SK-N-SH (cell line): ENCODE data around the gene TXNDC2. TPM values are rescaled to one million over a fixed set of nuclear protein-coding genes. Genes with fewer than 3 reads are reported as not detected.
"Not testable (repeated sequence)": the region's sequence is repeated elsewhere in the genome, so short reads cannot be mapped to it uniquely, and the experiment has no call there.

Source experiments
- CTCF ChIA-PET: fragments of 300-600, 350-600 bp; formaldehyde crosslinking; extraction: SDS; loops from one replicate; lab custom pipeline; 2021; lab: Yijun Ruan, JAX
- POLR2A ChIA-PET: fragments of 350-600 bp; sonication (Branson Sonifier 250); formaldehyde crosslinking; extraction: SDS; loops from one replicate; lab custom pipeline; 2020; ENCODE audit warnings: antibody characterized with exemption, inconsistent platforms; lab: Yijun Ruan, JAX
- DNase-seq: peaks from one replicate; pipeline ENCODE4 v3.0.0; 2012
- H2AFZ ChIP-seq: fragments of 200-600 bp; sonication (generic); 2 replicates; pipeline ENCODE4 v1.8.1; 2016; ENCODE audit warnings: antibody characterized with exemption, mild to moderate bottlenecking, low read depth
- H3F3A ChIP-seq: fragments of 200-600 bp; sonication (generic); replicated peaks from 2 replicates; pipeline ENCODE3; 2016; ENCODE audit warnings: antibody characterized with exemption, mild to moderate bottlenecking; ENCODE audit not compliant: insufficient read depth
- H3K27ac ChIP-seq, 2 experiments: fragments of 200-500 bp in 1 of 2; fragments of 200-600 bp in 1 of 2; sonication (Bioruptor generic) in 1 of 2; sonication (generic), shearing (Covaris generic) in 1 of 2; 2 replicates each; pipeline versions ENCODE4 v1.5.1 to v1.6.1; 2014 to 2016; ENCODE audit warnings: low read depth in 2 of 2, inconsistent platforms in 1 of 2, low read length in 1 of 2, mild to moderate bottlenecking in 1 of 2, mixed read lengths in 1 of 2
- H3K27me3 ChIP-seq: fragments of 200-600 bp; sonication (generic), shearing (Covaris generic); 2 replicates; pipeline ENCODE4 v1.6.1; 2016; ENCODE audit warnings: mixed run types; ENCODE audit not compliant: insufficient read depth
- H3K36me3 ChIP-seq, 2 experiments: fragments of 200-500 bp in 1 of 2; fragments of 200-600 bp in 1 of 2; sonication (Bioruptor generic) in 1 of 2; sonication (generic) in 1 of 2; replicated peaks in 1 of 2; 2 replicates each; pipeline versions ENCODE3 to v1.5.1; 2014 to 2016; ENCODE audit warnings: low read length in 1 of 2, mild to moderate bottlenecking in 1 of 2; ENCODE audit not compliant: insufficient read depth in 2 of 2, control insufficient read depth in 1 of 2
- H3K4me1 ChIP-seq, 2 experiments: fragments of 200-500 bp in 1 of 2; fragments of 200-600 bp in 1 of 2; sonication (Bioruptor generic) in 1 of 2; sonication (generic), shearing (Covaris generic) in 1 of 2; 2 replicates each; pipeline versions ENCODE4 v1.5.1 to v1.6.1; 2014 to 2016; ENCODE audit warnings: low read depth in 1 of 2, low read length in 1 of 2, mixed run types in 1 of 2; ENCODE audit not compliant: insufficient read depth in 2 of 2, control insufficient read depth in 1 of 2
- H3K4me2 ChIP-seq: fragments of 200-600 bp; sonication (generic), shearing (Covaris generic); 2 replicates; pipeline ENCODE4 v1.6.1; 2017; ENCODE audit warnings: mixed run types
- H3K4me3 ChIP-seq, 2 experiments: fragments of 200-500 bp in 1 of 2; fragments of 200-600 bp in 1 of 2; sonication (Bioruptor generic) in 1 of 2; sonication (generic), shearing (Covaris generic) in 1 of 2; 2 replicates each; pipeline versions ENCODE4 v1.5.1 to v1.8.1; 2014 to 2016; ENCODE audit warnings: low read depth in 2 of 2, inconsistent platforms in 1 of 2, low read length in 1 of 2, mild to moderate bottlenecking in 1 of 2, mixed read lengths in 1 of 2, moderate library complexity in 1 of 2
- H3K79me2 ChIP-seq: fragments of 200-600 bp; sonication (generic); 2 replicates; pipeline ENCODE4 v1.8.1; 2017; ENCODE audit warnings: mild to moderate bottlenecking; ENCODE audit not compliant: insufficient read depth
- H3K9ac ChIP-seq: fragments of 200-600 bp; sonication (generic); 2 replicates; pipeline ENCODE4 v1.6.1; 2017; ENCODE audit warnings: mixed run types
- H3K9me2 ChIP-seq: fragments of 200-600 bp; sonication (generic); 2 replicates; pipeline ENCODE4 v1.6.1; 2017; ENCODE audit warnings: mixed run types
- H3K9me3 ChIP-seq: fragments of 200-600 bp; sonication (generic); 2 replicates; pipeline ENCODE4 v1.6.1; 2017; ENCODE audit warnings: mixed run types, mild to moderate bottlenecking, moderate library complexity
- H4K20me1 ChIP-seq: fragments of 200-600 bp; sonication (generic); 2 replicates; pipeline ENCODE4 v1.6.1; 2017; ENCODE audit warnings: mild to moderate bottlenecking, mixed run types; ENCODE audit not compliant: insufficient read depth
- FOSL2 ChIP-seq: IDR thresholded peaks from 2 replicates; pipeline ENCODE4 v1.4.0; 2012; ENCODE audit warnings: low read depth, mild to moderate bottlenecking, moderate library complexity, borderline replicate concordance
- FOXJ3 ChIP-seq: sonication (generic); formaldehyde crosslinking; IDR thresholded peaks from 2 replicates; pipeline ENCODE4 v1.5.1; 2020; ENCODE audit warnings: mild to moderate bottlenecking, missing genetic modification reagents
- FOXM1 ChIP-seq: IDR thresholded peaks from 2 replicates; pipeline ENCODE4 v1.4.0; 2012; ENCODE audit warnings: low read depth, mild to moderate bottlenecking
- GATA2 ChIP-seq: sonication (generic); formaldehyde crosslinking; IDR thresholded peaks from 2 replicates; pipeline ENCODE4 v1.5.0; 2020; ENCODE audit warnings: mild to moderate bottlenecking, missing genetic modification reagents
- JUND ChIP-seq: IDR thresholded peaks from 2 replicates; pipeline ENCODE4 v1.4.0; 2012
- SMC3 ChIP-seq: IDR thresholded peaks from 2 replicates; pipeline ENCODE4 v1.6.1; 2012; ENCODE audit warnings: low read depth, low read length, improper control_type of control experiment
- TAF1 ChIP-seq: IDR thresholded peaks from 2 replicates; pipeline ENCODE4 v1.6.1; 2012; ENCODE audit warnings: low read depth, mild to moderate bottlenecking, low read length, moderate library complexity, borderline replicate concordance
- WGBS: methylation state at CpG from one replicate; pipeline ENCODE4 v1.1.6; 2017; ENCODE audit warnings: low lambda C conversion rate; 5-methylcytosine and 5-hydroxymethylcytosine counted together
- polyA plus RNA-seq, 3 experiments: library from polyadenylated mRNA; depleted of rRNA; stranded (reverse); fragments of >200 nt; gene quantifications; 2 replicates each; pipeline ENCODE4 v1.2.3, GENCODE V29; 2012
- TF ChIP-seq, protein P1 (sequence below): IDR thresholded peaks from 2 replicates; pipeline ENCODE4; 2012
- TF ChIP-seq, protein P2 (sequence below): IDR thresholded peaks from 2 replicates; pipeline ENCODE4 v1.4.0; 2012; ENCODE audit warnings: low read depth, borderline replicate concordance
- TF ChIP-seq, protein P3 (sequence below): fragments of 150-350 bp; IDR thresholded peaks from 2 replicates; pipeline ENCODE4 v1.6.1; 2017; ENCODE audit warnings: antibody characterized with exemption, low read length, low read depth, borderline replicate concordance

The TXNDC2 gene
- polyA plus RNA-seq, 1 of the 3 experiments (the other 2 are of a cell fraction) = 0.07 TPM

DNA sequence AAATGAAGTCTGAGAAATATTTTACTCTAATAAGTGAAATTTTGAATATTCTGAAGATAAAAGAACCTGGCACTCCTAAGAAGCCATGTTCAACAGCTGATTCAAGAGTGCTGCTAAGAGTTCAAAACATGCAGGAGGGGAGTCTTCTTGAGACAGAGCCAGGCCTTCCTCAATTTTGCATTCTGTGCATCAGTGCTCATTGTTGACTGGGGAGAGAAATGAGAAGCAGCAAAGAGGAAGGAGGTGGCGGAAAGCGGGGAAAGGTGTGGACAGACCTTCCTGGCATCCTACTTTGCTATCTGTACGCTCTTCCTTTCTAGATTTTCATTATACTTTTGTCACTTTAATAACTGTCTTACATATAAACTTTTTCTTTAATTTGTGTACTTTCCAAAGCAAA lies 29.7 kb upstream of the TXNDC2 start:
- TF ChIP-seq, protein P1, sequence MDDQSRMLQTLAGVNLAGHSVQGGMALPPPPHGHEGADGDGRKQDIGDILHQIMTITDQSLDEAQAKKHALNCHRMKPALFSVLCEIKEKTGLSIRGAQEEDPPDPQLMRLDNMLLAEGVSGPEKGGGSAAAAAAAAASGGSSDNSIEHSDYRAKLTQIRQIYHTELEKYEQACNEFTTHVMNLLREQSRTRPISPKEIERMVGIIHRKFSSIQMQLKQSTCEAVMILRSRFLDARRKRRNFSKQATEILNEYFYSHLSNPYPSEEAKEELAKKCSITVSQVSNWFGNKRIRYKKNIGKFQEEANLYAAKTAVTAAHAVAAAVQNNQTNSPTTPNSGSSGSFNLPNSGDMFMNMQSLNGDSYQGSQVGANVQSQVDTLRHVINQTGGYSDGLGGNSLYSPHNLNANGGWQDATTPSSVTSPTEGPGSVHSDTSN = no peak
- TF ChIP-seq FOSL2 (no peak), GATA2 (no peak), FOXJ3 (CRISPR knock-in tag) (no peak)
- TF ChIP-seq, protein P2, sequence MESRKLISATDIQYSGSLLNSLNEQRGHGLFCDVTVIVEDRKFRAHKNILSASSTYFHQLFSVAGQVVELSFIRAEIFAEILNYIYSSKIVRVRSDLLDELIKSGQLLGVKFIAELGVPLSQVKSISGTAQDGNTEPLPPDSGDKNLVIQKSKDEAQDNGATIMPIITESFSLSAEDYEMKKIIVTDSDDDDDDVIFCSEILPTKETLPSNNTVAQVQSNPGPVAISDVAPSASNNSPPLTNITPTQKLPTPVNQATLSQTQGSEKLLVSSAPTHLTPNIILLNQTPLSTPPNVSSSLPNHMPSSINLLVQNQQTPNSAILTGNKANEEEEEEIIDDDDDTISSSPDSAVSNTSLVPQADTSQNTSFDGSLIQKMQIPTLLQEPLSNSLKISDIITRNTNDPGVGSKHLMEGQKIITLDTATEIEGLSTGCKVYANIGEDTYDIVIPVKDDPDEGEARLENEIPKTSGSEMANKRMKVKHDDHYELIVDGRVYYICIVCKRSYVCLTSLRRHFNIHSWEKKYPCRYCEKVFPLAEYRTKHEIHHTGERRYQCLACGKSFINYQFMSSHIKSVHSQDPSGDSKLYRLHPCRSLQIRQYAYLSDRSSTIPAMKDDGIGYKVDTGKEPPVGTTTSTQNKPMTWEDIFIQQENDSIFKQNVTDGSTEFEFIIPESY = no peak

DNA sequence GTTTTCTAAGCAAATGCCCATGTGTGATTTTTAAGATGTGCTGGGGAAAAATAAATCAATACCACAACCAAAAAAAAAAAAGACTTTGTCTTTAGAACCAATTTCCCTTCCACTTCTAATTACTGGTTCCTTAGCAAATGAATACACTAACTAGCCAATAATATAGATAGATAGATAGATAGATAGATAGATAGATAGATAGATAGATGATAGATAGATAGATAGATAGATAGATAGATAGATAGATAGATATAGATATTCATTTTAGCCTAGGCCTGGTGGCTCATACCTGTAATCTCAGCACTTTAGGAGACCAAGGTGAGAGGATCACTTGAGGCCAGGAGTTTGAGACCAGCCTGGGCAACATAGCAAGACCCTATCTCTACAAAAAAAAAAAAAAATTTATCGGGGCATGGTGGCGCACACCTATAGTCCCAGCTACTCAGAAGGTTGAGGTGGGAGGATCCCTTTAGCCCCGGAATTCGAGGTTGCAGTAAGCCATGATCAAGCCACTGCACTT lies 28.2 kb upstream of the TXNDC2 start:
- H3K9ac ChIP-seq, CTCF ChIA-PET, H2AFZ ChIP-seq, POLR2A ChIA-PET, H3K79me2 ChIP-seq, H3K27me3 ChIP-seq, H3K4me1 ChIP-seq, H3K9me2 ChIP-seq, DNase-seq, H3K4me2 ChIP-seq, H3K4me3 ChIP-seq, H3F3A ChIP-seq, H4K20me1 ChIP-seq, H3K27ac ChIP-seq, H3K9me3 ChIP-seq: not testable (repeated sequence)
- 80% methylated on average over 4 of the region's 4 CpGs for WGBS
- H3K36me3 ChIP-seq = peaks cover 0 to 12% of the 10 kb centered on the region in 2 experiments

More for the DNA sequence above, 29.7 kb upstream of the TXNDC2 start:
- Histone ChIP-seq H3K9ac (no peak overlapping the region), H2AFZ (no peak overlapping the region), H3K4me3 (no peak overlapping the region), H4K20me1 (no peaks in the 10 kb centered on the region), H3K79me2 (no peaks in the 10 kb centered on the region; the same call in 1 of the 2 replicates), H3K9me3 (peaks cover 8% of the 10 kb centered on the region; the same call in 1 of the 2 replicates), H3K27ac (no peak overlapping the region), H3K4me2 (no peak overlapping the region), H3K4me1 (peaks cover 0 to 2% of the 10 kb centered on the region in 2 experiments; a peak in 1 of 4 replicates), H3K9me2 (no peaks in the 10 kb centered on the region), H3K36me3 (peaks cover 0 to 17% of the 10 kb centered on the region in 2 experiments), H3F3A (no peaks in the 10 kb centered on the region), H3K27me3 (no peaks in the 10 kb centered on the region)
- ChIA-PET CTCF (no interaction called here), POLR2A (no interaction called here)
- 96% methylated on average over 3 of the region's 3 CpGs for WGBS
- DNase-seq = no peak

DNA sequence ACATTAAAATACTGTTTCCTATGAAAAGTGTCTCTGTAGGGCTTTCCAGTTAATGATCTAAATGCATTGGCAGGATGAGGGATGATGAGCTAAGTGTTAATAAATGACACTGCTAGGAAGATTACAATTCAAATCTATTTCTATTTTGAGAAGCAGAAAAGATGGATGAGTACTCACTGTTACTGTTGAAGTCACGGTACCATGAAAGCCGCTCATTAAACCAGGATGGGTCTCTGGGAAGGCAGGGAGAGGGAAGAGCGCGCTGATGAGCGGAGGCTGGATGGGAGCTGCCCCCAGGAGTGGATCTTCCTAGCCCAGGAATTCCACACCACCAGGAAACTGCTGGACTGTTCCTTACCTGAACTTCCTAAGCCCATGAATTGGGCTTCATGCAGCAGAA lies 27.1 kb upstream of the TXNDC2 start:
- ChIA-PET CTCF (no interaction called here), POLR2A (no interaction called here)
- H3K27me3 ChIP-seq = no peaks in the 10 kb centered on the region
- WGBS = 95% methylated on average over 5 of the region's 5 CpGs
- H3F3A ChIP-seq = no peaks in the 10 kb centered on the region
- H3K79me2 ChIP-seq = no peaks in the 10 kb centered on the region
- no peak overlapping the region for H3K27ac ChIP-seq
- H3K4me2 ChIP-seq = no peak overlapping the region
- H4K20me1 ChIP-seq = no peaks in the 10 kb centered on the region
- DNase-seq = no peak
- H3K4me3 ChIP-seq = no peak overlapping the region
- no peaks in the 10 kb centered on the region for H3K9me2 ChIP-seq
- peaks cover 0 to 2% of the 10 kb centered on the region in 2 experiments; a peak in 1 of 4 replicates for H3K4me1 ChIP-seq
- no peak overlapping the region for H3K9ac ChIP-seq
- H3K36me3 ChIP-seq = peaks cover 0 to 12% of the 10 kb centered on the region in 2 experiments
- H3K9me3 ChIP-seq = no peaks in the 10 kb centered on the region
- H2AFZ ChIP-seq = no peak overlapping the region
- TF ChIP-seq, protein P3, sequence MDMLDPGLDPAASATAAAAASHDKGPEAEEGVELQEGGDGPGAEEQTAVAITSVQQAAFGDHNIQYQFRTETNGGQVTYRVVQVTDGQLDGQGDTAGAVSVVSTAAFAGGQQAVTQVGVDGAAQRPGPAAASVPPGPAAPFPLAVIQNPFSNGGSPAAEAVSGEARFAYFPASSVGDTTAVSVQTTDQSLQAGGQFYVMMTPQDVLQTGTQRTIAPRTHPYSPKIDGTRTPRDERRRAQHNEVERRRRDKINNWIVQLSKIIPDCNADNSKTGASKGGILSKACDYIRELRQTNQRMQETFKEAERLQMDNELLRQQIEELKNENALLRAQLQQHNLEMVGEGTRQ = no peak
- TF ChIP-seq, protein P2 = no peak
- TF ChIP-seq JUND = no peak
- no peak for TF ChIP-seq FOXM1
- no peak for TF ChIP-seq SMC3
- TF ChIP-seq TAF1 = no peak
- TF ChIP-seq, protein P1 = no peak
